Testis (tissue), 3 donors: ENCODE results near the gene AGPAT2. TPM values are rescaled to one million over a fixed set of nuclear protein-coding genes. Genes with fewer than 3 reads are reported as not detected.

Source experiments
- DNase-seq: peaks from one replicate; pipeline ENCODE4 v3.0.0-alpha.2; 2019
- H3K27ac ChIP-seq, 2 donors: fragments of 200-600 bp; sonication (generic); one replicate each; pipeline ENCODE4 v1.5.1; 2019
- H3K27me3 ChIP-seq: fragments of 200-600 bp; sonication (generic); one replicate; pipeline ENCODE4 v1.5.1; 2019
- H3K36me3 ChIP-seq: fragments of 200-600 bp; sonication (generic); one replicate; pipeline ENCODE4 v1.5.1; 2017; ENCODE audit warnings: low read depth; ENCODE audit errors: missing control alignments
- H3K4me1 ChIP-seq: fragments of 200-600 bp; sonication (generic); one replicate; pipeline ENCODE4 v1.5.1; 2019
- H3K4me3 ChIP-seq, 2 donors: fragments of 200-600 bp; sonication (generic); one replicate each; pipeline ENCODE4 v1.5.1; 2017 to 2019
- H3K9me3 ChIP-seq: fragments of 200-600 bp; sonication (generic); one replicate; pipeline ENCODE4 v1.5.1; 2017
- CTCF ChIP-seq, 3 experiments: fragments of 450-650 bp in 2 of 3; fragments of 200-600 bp in 1 of 3; sonication (generic) in 1 of 3; IDR thresholded peaks; one replicate each; pipeline ENCODE4 v1.5.1; 2016 to 2019; ENCODE audit warnings: antibody characterized with exemption in 3 of 3, mild to moderate bottlenecking in 2 of 3, moderate library complexity in 1 of 3
- POLR2A ChIP-seq: fragments of 450-650 bp; IDR thresholded peaks from one replicate; pipeline ENCODE4 v1.6.1; 2017; ENCODE audit warnings: antibody characterized with exemption, mild to moderate bottlenecking, moderate library complexity
- WGBS, 2 donors: methylation state at CpG; one replicate each; pipeline ENCODE4 v1.1.5; 2018; 5-methylcytosine and 5-hydroxymethylcytosine counted together
- intact Hi-C: fragments of 100-400 bp; cut with DNase I; formaldehyde crosslinking; loops from one replicate; pipeline ENCODE4 v1.15.1; 2023; ENCODE audit warnings: low total_unique reads
- polyA plus RNA-seq: library from polyadenylated mRNA; stranded (reverse); fragments of 350-450 nt; fragmentation: Illumina TruSeq; extraction: RNeasy Lipid Tissue Mini Kit (QIAGEN cat#74804); gene quantifications from one replicate; pipeline ENCODE4 v1.2.3, GENCODE V29; 2014; ENCODE audit warnings: low read depth, low replicate concordance; ENCODE audit not compliant: insufficient read depth
- total RNA-seq, 2 donors: library from RNA; depleted of rRNA; stranded (reverse); fragments of >200 nt; gene quantifications; one replicate each; pipeline ENCODE4 v1.2.3, GENCODE V29; 2016

The AGPAT2 gene
- total and polyA plus RNA-seq, 3 donors from 2014 or later: 34.2 to 52.7 (median 46.6) TPM

DNA sequence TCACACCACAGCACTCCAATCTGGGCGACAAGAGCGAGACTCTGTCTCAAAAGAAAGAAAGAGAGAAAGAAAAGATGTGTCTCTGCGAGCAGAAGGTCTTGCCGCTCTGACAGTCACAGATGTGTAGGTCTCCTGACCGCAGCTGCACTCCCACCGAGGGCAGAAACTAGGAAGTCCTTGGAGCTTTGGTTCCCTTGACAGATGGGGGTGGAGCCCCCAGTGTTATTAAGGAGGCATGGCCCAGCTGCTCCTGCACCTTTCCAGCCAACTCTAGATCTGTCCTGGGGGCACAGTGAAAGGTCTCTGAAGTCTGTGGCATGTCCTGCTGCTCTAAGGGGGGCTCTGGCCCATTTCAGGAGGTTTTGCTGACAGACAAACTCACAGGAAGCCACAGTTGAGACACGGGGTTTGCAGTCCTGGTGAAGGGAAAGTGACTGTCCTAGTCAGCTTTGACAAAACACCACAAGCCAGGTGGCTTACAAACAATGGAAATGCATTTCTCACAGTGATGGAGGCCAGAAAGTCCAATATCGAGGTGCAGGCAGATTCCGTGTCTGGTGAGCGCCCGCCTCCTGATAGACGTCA, 16.1 kb upstream of the AGPAT2 start:
- 80 to 85% methylated on average over 12 of the region's 12 CpGs for WGBS, 2 donors
- Histone ChIP-seq H3K36me3 (no peaks in the 10 kb centered on the region), H3K27me3 (no peaks in the 10 kb centered on the region), H3K4me1 (no peaks in the 10 kb centered on the region), H3K27ac (no peak overlapping the region), H3K4me3 (no peak overlapping the region), H3K9me3 (no peaks in the 10 kb centered on the region)
- TF ChIP-seq CTCF (IDR thresholded peaks at IDR 0.05) (no peak), POLR2A (no peak)
- no peak for DNase-seq
- intact Hi-C loops: no loop called here

DNA sequence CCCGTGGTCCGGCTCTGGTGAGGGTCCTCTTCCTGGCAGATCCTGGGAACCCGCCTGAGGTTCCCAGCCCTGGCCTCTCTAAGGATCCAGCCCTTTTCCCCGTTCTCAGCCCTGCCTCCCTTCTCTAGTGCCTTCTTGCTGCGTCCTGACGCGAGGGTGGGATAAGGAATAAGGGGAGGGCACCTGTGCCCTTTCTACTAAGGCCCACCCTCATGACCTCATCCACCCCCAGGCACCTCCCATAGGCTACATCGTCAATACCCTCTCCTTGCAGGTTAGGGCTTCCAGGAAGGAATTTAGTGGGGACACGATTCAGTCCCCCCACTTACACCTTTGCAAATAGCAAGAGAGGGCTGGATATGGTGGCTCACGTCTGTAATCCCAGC, 14.4 kb upstream of the AGPAT2 start:
- no peaks in the 10 kb centered on the region for H3K4me1 ChIP-seq
- intact Hi-C loops: no loop called here
- no peak for DNase-seq
- no peaks in the 10 kb centered on the region for H3K27me3 ChIP-seq
- no peak overlapping the region for H3K4me3 ChIP-seq
- H3K36me3 ChIP-seq: no peaks in the 10 kb centered on the region
- H3K27ac ChIP-seq: no peak overlapping the region
- TF ChIP-seq CTCF (IDR thresholded peaks at IDR 0.05) (no peak), POLR2A (no peak)
- WGBS, 2 donors: 35 to 60% methylated on average over 10 of the region's 10 CpGs
- H3K9me3 ChIP-seq: no peaks in the 10 kb centered on the region

DNA sequence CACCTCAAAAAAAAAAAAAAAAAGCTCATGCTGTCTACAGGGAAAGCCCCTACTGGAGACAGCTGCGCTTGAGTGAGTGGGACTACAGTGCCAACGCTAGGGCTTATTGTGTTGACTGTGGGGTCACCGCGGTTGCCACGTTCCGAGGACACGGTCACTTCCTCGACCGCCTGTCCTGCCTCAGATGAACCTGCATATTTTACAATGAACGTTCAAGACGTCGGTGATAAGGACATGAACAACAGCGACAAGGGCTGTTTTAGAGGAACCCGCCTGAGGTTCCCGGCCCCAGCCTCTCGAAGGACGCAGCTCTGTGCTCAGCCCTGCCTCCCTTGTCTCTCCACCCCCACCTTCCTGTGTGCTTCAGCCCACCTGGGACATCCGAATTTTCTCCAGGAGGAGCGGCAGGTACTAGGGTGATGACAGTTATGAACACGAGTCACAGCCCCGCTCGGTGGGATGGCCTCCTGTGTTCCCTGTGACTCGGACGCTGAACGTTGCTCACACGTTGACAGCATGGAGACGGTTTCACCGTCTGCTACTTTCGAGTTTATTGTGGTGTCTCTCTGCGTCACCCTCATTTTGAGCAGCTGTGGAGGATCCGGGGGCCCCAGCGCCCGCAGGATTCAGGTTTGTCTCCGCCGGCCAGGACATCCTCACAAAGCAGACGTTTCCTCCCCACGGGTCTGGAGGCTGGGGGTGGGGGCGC, 13.9 kb upstream of the AGPAT2 start:
- 50 to 56% methylated on average over 29 to 38 of the region's 38 CpGs for WGBS, 2 donors

DNA sequence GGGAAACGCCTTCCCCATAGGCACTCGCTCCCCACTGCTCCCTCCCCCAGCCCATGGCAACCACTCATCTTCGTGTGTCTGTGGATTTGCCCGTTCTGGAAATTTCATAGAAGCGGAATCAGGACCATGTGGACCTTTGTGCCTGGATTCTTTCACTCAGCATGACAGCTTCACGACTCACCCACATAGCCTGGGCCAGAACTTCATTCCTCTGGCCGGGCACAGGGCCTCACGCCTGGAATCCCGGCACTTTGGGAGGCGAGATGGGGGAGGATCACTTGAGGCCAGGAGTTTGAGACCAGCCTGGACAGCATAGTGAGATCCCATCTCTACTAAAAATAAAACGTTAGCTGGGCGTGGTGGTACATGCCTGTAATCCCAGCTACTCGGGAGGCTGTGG, 13.0 kb upstream of the AGPAT2 start:
- Histone ChIP-seq H3K4me1 (no peaks in the 10 kb centered on the region), H3K4me3 (no peak overlapping the region), H3K36me3 (no peaks in the 10 kb centered on the region), H3K9me3 (no peaks in the 10 kb centered on the region), H3K27ac (no peak overlapping the region), H3K27me3 (no peaks in the 10 kb centered on the region)
- DNase-seq: no peak
- WGBS, 2 donors: 84 to 85% methylated on average over 13 of the region's 13 CpGs
- TF ChIP-seq POLR2A (no peak), CTCF (IDR thresholded peaks at IDR 0.05) (no peak)
- intact Hi-C loops: no loop called here

More for the DNA sequence above, 13.9 kb upstream of the AGPAT2 start:
- Histone ChIP-seq H3K27me3 (no peaks in the 10 kb centered on the region), H3K9me3 (no peaks in the 10 kb centered on the region), H3K36me3 (no peaks in the 10 kb centered on the region), H3K27ac (no peak overlapping the region), H3K4me1 (no peaks in the 10 kb centered on the region), H3K4me3 (no peak overlapping the region)
- intact Hi-C loops: no loop called here
- TF ChIP-seq POLR2A (no peak), CTCF (IDR thresholded peaks at IDR 0.05) (no peak)
- DNase-seq: no peak
